Neural cell (in vitro differentiated cells): ENCODE measurements around the gene CCDC17. TPM values are rescaled to one million over a fixed set of nuclear protein-coding genes. Genes with fewer than 3 reads are reported as not detected.

Experiments
- H2AFZ ChIP-seq: fragments of 200-600, 300-800 bp; sonication (generic), shearing (Covaris generic); 2 replicates; pipeline ENCODE4 v1.6.0; 2014; ENCODE audit warnings: low read depth, mild to moderate bottlenecking, antibody characterized with exemption, low read length, moderate library complexity
- H3F3A ChIP-seq: fragments of 200-600 bp; shearing (Covaris generic); 2 replicates; pipeline ENCODE4 v1.6.1; 2016; ENCODE audit warnings: mild to moderate bottlenecking, moderate library complexity, mixed read lengths, antibody characterized with exemption, low read length; ENCODE audit not compliant: insufficient read depth, poor library complexity, severe bottlenecking
- H3K27ac ChIP-seq: fragments of 200-600, 300-800 bp; sonication (generic), shearing (Covaris generic); 2 replicates; pipeline ENCODE4 v1.5.1; 2014; ENCODE audit warnings: mild to moderate bottlenecking, low read length, moderate library complexity
- H3K27me3 ChIP-seq: fragments of 300-800, 200-600 bp; sonication (generic), shearing (Covaris generic); 2 replicates; pipeline ENCODE4 v1.6.0; 2014; ENCODE audit warnings: mild to moderate bottlenecking, low read depth, low read length, moderate library complexity; ENCODE audit not compliant: insufficient read depth
- H3K36me3 ChIP-seq: fragments of 300-800, 200-600 bp; sonication (generic), shearing (Covaris generic); 2 replicates; pipeline ENCODE4 v1.5.1; 2014; ENCODE audit warnings: mild to moderate bottlenecking, antibody characterized with exemption, low read length, moderate library complexity; ENCODE audit not compliant: insufficient read depth
- H3K4me2 ChIP-seq: fragments of 300-800, 200-600 bp; sonication (generic), shearing (Covaris generic); 2 replicates; pipeline ENCODE4 v1.6.0; 2014; ENCODE audit warnings: mild to moderate bottlenecking, low read length
- H3K4me3 ChIP-seq: fragments of 300-800, 200-600 bp; sonication (generic), shearing (Covaris generic); 2 replicates; pipeline ENCODE4 v1.5.1; 2014; ENCODE audit warnings: mild to moderate bottlenecking, low read length, moderate library complexity
- H3K79me2 ChIP-seq: fragments of 200-600 bp; shearing (Covaris generic); replicated peaks from 2 replicates; pipeline ENCODE4 v1.6.0; 2014; ENCODE audit warnings: mild to moderate bottlenecking, low read length, moderate library complexity; ENCODE audit not compliant: insufficient read depth
- H3K9ac ChIP-seq: fragments of 300-800, 200-600 bp; sonication (generic), shearing (Covaris generic); 2 replicates; pipeline ENCODE4 v1.6.1; 2016; ENCODE audit warnings: mild to moderate bottlenecking, low read length, mixed read lengths
- H3K9me2 ChIP-seq: fragments of 200-600 bp; shearing (Covaris generic); 2 replicates; pipeline ENCODE4 v1.6.1; 2016; ENCODE audit warnings: mild to moderate bottlenecking, low read length, mixed read lengths; ENCODE audit not compliant: insufficient read depth
- H3K9me3 ChIP-seq: fragments of 200-600, 300-800 bp; sonication (generic), shearing (Covaris generic); 2 replicates; pipeline ENCODE4 v1.6.1; 2016; ENCODE audit warnings: mild to moderate bottlenecking, mixed run types, low read length, moderate library complexity, mixed read lengths
- H4K20me1 ChIP-seq: fragments of 200-600 bp; shearing (Covaris generic); 2 replicates; pipeline ENCODE4 v1.6.1; 2016; ENCODE audit warnings: mild to moderate bottlenecking, mixed run types; ENCODE audit not compliant: insufficient read depth
- CTCF ChIP-seq: fragments of 450-650 bp; IDR thresholded peaks from 2 replicates; pipeline ENCODE4 v1.5.1; 2014; ENCODE audit warnings: antibody characterized with exemption, mild to moderate bottlenecking, moderate library complexity; ENCODE audit not compliant: poor library complexity, severe bottlenecking
- EP300 ChIP-seq: fragments of 450-650 bp; conservative IDR thresholded peaks from 2 replicates; pipeline ENCODE4 v1.6.1; 2014; ENCODE audit warnings: antibody characterized with exemption, mild to moderate bottlenecking, moderate library complexity; ENCODE audit not compliant: poor library complexity, severe bottlenecking
- EZH2 ChIP-seq: fragments of 200-600, 300-800 bp; shearing (Covaris generic), sonication (generic); IDR thresholded peaks from 2 replicates; pipeline ENCODE4 v1.6.1; 2014; ENCODE audit warnings: antibody characterized with exemption, low read length, borderline replicate concordance, mild to moderate bottlenecking; ENCODE audit not compliant: insufficient read depth, poor library complexity, severe bottlenecking
- RAD21 ChIP-seq: fragments of 450-650 bp; conservative IDR thresholded peaks from 2 replicates; pipeline ENCODE4 v1.6.1; 2014; ENCODE audit warnings: antibody characterized with exemption, mild to moderate bottlenecking, moderate library complexity
- REST ChIP-seq: IDR thresholded peaks from 2 replicates; pipeline ENCODE4 v1.6.1; 2012; ENCODE audit warnings: borderline replicate concordance
- SMC3 ChIP-seq: fragments of 450-650 bp; conservative IDR thresholded peaks from 2 replicates; pipeline ENCODE4 v1.6.1; 2014; ENCODE audit warnings: antibody characterized with exemption, mild to moderate bottlenecking, moderate library complexity; ENCODE audit not compliant: poor library complexity
- TAF1 ChIP-seq: IDR thresholded peaks from 2 replicates; pipeline ENCODE4 v1.6.1; 2012; ENCODE audit warnings: low read depth
- polyA plus RNA-seq: library from polyadenylated mRNA; depleted of rRNA; stranded (reverse); fragments of >200 nt; gene quantifications from 2 replicates; pipeline ENCODE4 v1.2.3, GENCODE V29; 2014

Gene CCDC17
- polyA plus RNA-seq, 1 donor from 2014 or later, result 1.1 TPM

GRCh38 chr1:45622524-45623394 lies 1.1 kb downstream of the CCDC17 start:
- TF ChIP-seq TAF1 (no peak), RAD21 (no peak), CTCF (no peak), EP300 (no peak)
- H3K9me2 ChIP-seq, result no peaks in the 10 kb centered on the region
- H3K79me2 ChIP-seq, result no peaks in the 10 kb centered on the region
- H3K36me3 ChIP-seq, result no peaks in the 10 kb centered on the region
- no peaks in the 10 kb centered on the region for H4K20me1 ChIP-seq
- no peak overlapping the region for H3K4me2 ChIP-seq
- no peaks in the 10 kb centered on the region for H3K9me3 ChIP-seq
- H3K4me3 ChIP-seq, result no peak overlapping the region
- no peaks in the 10 kb centered on the region for H3K27me3 ChIP-seq
- H3F3A ChIP-seq, result no peaks in the 10 kb centered on the region
- H2AFZ ChIP-seq, result no peak overlapping the region
- no peak overlapping the region for H3K27ac ChIP-seq
- H3K9ac ChIP-seq, result no peak overlapping the region

GRCh38 chr1:45621895-45622523 lies 1.8 kb downstream of the CCDC17 start:
- no peaks in the 10 kb centered on the region for H3K79me2 ChIP-seq
- H3K27me3 ChIP-seq, result no peaks in the 10 kb centered on the region
- no peaks in the 10 kb centered on the region for H3K36me3 ChIP-seq
- H2AFZ ChIP-seq, result no peak overlapping the region
- no peaks in the 10 kb centered on the region for H3K9me3 ChIP-seq
- H3K9me2 ChIP-seq, result no peaks in the 10 kb centered on the region
- no peak overlapping the region for H3K4me3 ChIP-seq
- no peak overlapping the region for H3K27ac ChIP-seq
- TF ChIP-seq EZH2 (no peak), REST (no peak), SMC3 (no peak), RAD21 (no peak), TAF1 (no peak)
- no peak overlapping the region for H3K4me2 ChIP-seq
- no peaks in the 10 kb centered on the region for H4K20me1 ChIP-seq
- H3K9ac ChIP-seq, result no peak overlapping the region
- H3F3A ChIP-seq, result no peaks in the 10 kb centered on the region
